ENCODE measurements around the gene FRMPD2.

- TF ChIP-seq POLR2AphosphoS5 (IDR thresholded peaks at IDR 0.05; ENCODE audit: insufficient read depth, low read depth, low read length): no peak
- no peak for TF ChIP-seq JUN (IDR thresholded peaks at IDR 0.05; ENCODE audit: borderline replicate concordance, insufficient read depth, insufficient read length, low read depth)
- TF ChIP-seq CTCF (IDR thresholded peaks at IDR 0.05; ENCODE audit: extremely low read depth in 1 of 2, insufficient read depth in 1 of 2, low read depth in 1 of 2, low read length in 2 of 2): no peak
- no peak for TF ChIP-seq POLR2A (IDR thresholded peaks at IDR 0.05; ENCODE audit: low read depth, low read length)
- no peak for TF ChIP-seq EZH2 (IDR thresholded peaks at IDR 0.05; ENCODE audit: borderline replicate concordance, low read depth, low read length, severe bottlenecking)
- TF ChIP-seq GATA2 (IDR thresholded peaks at IDR 0.05; ENCODE audit: insufficient read depth, insufficient read length, low read depth, low read length): no peak
- no peak for TF ChIP-seq MAX (IDR thresholded peaks at IDR 0.05; ENCODE audit: insufficient read depth, insufficient read length)
- TF ChIP-seq MYC (IDR thresholded peaks at IDR 0.05; ENCODE audit: low read depth, low read length): no peak
- no peak for TF ChIP-seq FOS (IDR thresholded peaks at IDR 0.05; ENCODE audit: borderline replicate concordance, insufficient read depth, low read length)
Observed at GRCh38 chr10:48284811-48285210, 10.3 kb upstream of the FRMPD2 start.

Data from endothelial cell of umbilical vein (primary cell).